Chondrocyte (in vitro differentiated cells): Measurements from ENCODE around the gene MOV10. TPM values are rescaled to one million over a fixed set of nuclear protein-coding genes. Genes with fewer than 3 reads are reported as not detected.

Experiments used
- DNase-seq: peaks from one replicate; pipeline ENCODE4 v3.0.0; 2021; ENCODE audit warnings: mixed read lengths, low spot score
- H3K27ac Mint-ChIP-seq: one replicate; pipeline ENCODE4 v1.8.0; 2021; ENCODE audit warnings: mild to moderate bottlenecking, moderate library complexity, mixed read lengths; ENCODE audit not compliant: unreplicated experiment
- H3K27me3 Mint-ChIP-seq: 2 replicates; pipeline ENCODE4 v1.8.0; 2021; ENCODE audit warnings: low read depth, mixed read lengths
- H3K36me3 Mint-ChIP-seq: 2 replicates; pipeline ENCODE4 v1.8.0; 2021; ENCODE audit warnings: low read depth, mixed read lengths
- H3K4me1 Mint-ChIP-seq: 2 replicates; pipeline ENCODE4 v1.8.0; 2021; ENCODE audit warnings: low read depth, mild to moderate bottlenecking, mixed read lengths
- H3K4me3 Mint-ChIP-seq: one replicate; pipeline ENCODE4 v1.8.0; 2021; ENCODE audit warnings: mild to moderate bottlenecking, moderate library complexity, mixed read lengths; ENCODE audit not compliant: unreplicated experiment
- H3K9me3 Mint-ChIP-seq: 2 replicates; pipeline ENCODE4 v1.8.0; 2021; ENCODE audit warnings: low read depth, mixed read lengths
- long read RNA-seq: library from polyadenylated mRNA; stranded (forward); transcript quantifications from one replicate; pipeline ENCODE4 v2.0.0, GENCODE V29; 2021
- total RNA-seq: library from RNA; stranded (reverse); gene quantifications from 3 replicates; pipeline ENCODE4 v1.2.1, GENCODE V29; 2021
- TF ChIP-seq, protein P1 (sequence below): fragments of 200-600 bp; sonication (generic); IDR thresholded peaks from 2 replicates; pipeline ENCODE4 v1.5.0; 2021; ENCODE audit warnings: antibody characterized with exemption, mild to moderate bottlenecking, moderate library complexity

The MOV10 gene
- total RNA-seq = 40.8 to 59.6 TPM (median 45.9 TPM) in 3 replicates
- long read RNA-seq, transcript MOV10-203 (21 exons, 3,552 nt) = major isoform, 30 of 90 reads
- long read RNA-seq, transcript MOV10-204 (21 exons, 3,641 nt) = minor isoform, 15 of 90 reads
- long read RNA-seq, transcript MOV10-201 (20 exons, 3,383 nt) = minor isoform, 16 of 90 reads
- long read RNA-seq, partial matches to known transcripts = 17 of 90 reads
- long read RNA-seq, other reads (novel, unspliced or antisense) = 12 of 90 reads

DNA sequence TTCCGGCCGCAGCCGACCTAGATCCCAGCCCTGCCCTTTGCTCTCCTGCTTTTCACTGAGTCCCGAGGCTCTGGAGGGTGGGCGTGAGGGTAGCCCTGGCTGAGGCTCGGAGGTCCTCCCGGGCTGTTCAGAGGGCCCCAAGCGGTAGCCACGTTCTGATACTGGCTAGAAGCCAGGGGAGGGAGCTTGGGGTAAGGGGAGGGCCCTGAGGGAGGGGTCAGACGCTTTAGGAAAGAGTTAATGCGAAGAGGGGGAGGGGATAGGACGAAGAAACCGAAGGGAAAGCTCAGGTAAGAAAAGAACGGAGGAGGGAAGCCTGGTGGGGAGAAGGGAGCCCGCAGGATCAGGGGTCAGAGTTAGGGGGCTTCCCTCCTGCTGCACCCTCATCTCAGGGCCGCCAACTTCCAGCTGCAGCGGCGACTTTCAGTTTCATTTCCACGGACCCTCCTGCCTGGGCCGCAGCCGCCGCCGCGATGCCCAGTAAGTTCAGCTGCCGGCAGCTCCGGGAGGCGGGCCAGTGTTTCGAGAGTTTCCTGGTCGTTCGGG lies at the start of gene MOV10:
TSS of gene MOV10 (plus strand) at position 220 of the 546 bp plus-strand sequence. CDS start at position 474, 254 bp downstream.
- H3K4me1 Mint-ChIP-seq = peaks cover 34% of the 10 kb centered on the region
- peak within 1 kb of the TSS; percentile 98 for H3K27ac Mint-ChIP-seq
- H3K36me3 Mint-ChIP-seq = peaks cover 17% of the 10 kb centered on the region
- H3K4me3 Mint-ChIP-seq = peak within 1 kb of the TSS; percentile 91
- TF ChIP-seq, protein P1, sequence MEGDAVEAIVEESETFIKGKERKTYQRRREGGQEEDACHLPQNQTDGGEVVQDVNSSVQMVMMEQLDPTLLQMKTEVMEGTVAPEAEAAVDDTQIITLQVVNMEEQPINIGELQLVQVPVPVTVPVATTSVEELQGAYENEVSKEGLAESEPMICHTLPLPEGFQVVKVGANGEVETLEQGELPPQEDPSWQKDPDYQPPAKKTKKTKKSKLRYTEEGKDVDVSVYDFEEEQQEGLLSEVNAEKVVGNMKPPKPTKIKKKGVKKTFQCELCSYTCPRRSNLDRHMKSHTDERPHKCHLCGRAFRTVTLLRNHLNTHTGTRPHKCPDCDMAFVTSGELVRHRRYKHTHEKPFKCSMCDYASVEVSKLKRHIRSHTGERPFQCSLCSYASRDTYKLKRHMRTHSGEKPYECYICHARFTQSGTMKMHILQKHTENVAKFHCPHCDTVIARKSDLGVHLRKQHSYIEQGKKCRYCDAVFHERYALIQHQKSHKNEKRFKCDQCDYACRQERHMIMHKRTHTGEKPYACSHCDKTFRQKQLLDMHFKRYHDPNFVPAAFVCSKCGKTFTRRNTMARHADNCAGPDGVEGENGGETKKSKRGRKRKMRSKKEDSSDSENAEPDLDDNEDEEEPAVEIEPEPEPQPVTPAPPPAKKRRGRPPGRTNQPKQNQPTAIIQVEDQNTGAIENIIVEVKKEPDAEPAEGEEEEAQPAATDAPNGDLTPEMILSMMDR = no peak
- H3K27me3 Mint-ChIP-seq = no peaks in the 10 kb centered on the region
- no peaks in the 10 kb centered on the region for H3K9me3 Mint-ChIP-seq
- peak; percentile 92 for DNase-seq

- peaks cover 64% of the 10 kb centered on the region for H3K4me1 Mint-ChIP-seq
- H3K27me3 Mint-ChIP-seq = no peaks in the 10 kb centered on the region
- TF ChIP-seq, protein P1 = no peak
- no peak for DNase-seq
- H3K27ac Mint-ChIP-seq = peak overlapping the region; percentile 46
- H3K4me3 Mint-ChIP-seq = no peak overlapping the region
- H3K9me3 Mint-ChIP-seq = no peaks in the 10 kb centered on the region
- H3K36me3 Mint-ChIP-seq = peaks cover 4% of the 10 kb centered on the region
These were observed 48.8 kb upstream of the MOV10 start for GRCh38 chr1:112625696-112626095.

DNA sequence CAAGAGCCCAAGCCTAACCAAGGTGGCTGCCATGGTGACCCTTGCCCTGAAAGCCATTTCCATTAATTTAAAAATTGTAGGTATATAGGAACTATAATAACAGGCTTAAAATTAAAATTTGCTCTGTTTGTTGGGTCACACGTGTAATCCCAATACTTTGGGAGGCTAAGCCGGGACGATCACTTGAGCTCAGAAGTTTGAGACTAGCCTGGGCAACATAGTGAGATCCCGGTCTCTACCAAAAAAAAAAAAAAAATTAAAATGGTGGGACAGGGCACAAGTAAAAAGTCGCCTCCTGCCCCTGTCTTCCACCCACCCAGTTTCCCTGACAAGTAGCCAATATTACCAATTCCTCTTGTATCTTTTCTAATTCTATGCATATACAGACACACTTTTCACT lies 48.3 kb upstream of the MOV10 start:
- TF ChIP-seq, protein P1 = no peak
- Mint-ChIP-seq H3K36me3 (peaks cover 4% of the 10 kb centered on the region), H3K9me3 (no peaks in the 10 kb centered on the region), H3K27me3 (no peaks in the 10 kb centered on the region), H3K27ac (no peak overlapping the region), H3K4me3 (no peak overlapping the region), H3K4me1 (peaks cover 64% of the 10 kb centered on the region)
- DNase-seq = no peak

DNA sequence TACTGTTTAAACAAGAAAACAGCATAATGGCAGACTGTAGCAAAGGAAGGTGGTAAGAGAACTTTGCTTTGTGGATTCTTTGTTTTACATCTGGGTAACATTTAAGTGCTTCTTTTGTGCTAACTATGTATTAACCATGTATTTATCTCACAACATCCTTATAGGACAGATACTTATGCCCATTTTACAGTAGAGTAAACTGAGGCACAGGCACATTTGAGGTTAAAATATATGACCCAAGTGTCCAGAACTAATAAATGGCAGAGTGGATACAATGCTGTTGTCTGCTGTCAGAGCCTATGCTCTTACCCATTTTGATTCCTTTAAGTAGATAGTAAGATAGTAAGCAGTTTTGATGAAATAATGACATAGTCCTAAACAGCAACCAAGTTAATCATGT lies 47.6 kb upstream of the MOV10 start:
- Mint-ChIP-seq H3K36me3 (peaks cover 4% of the 10 kb centered on the region), H3K9me3 (no peaks in the 10 kb centered on the region), H3K27me3 (no peaks in the 10 kb centered on the region), H3K27ac (no peak overlapping the region), H3K4me1 (peaks cover 63% of the 10 kb centered on the region), H3K4me3 (no peak overlapping the region)
- TF ChIP-seq, protein P1 = no peak
- DNase-seq = no peak

- H3K4me1 Mint-ChIP-seq = peaks cover 62% of the 10 kb centered on the region
- no peak for DNase-seq
- no peaks in the 10 kb centered on the region for H3K9me3 Mint-ChIP-seq
- H3K27ac Mint-ChIP-seq = no peak overlapping the region
- H3K36me3 Mint-ChIP-seq = peaks cover 4% of the 10 kb centered on the region
- H3K4me3 Mint-ChIP-seq = no peak overlapping the region
- H3K27me3 Mint-ChIP-seq = no peaks in the 10 kb centered on the region
- TF ChIP-seq, protein P1 = no peak
These were observed 45.9 kb upstream of the MOV10 start for GRCh38 chr1:112628516-112628915.
